ENCODE data around the gene TNFSF11.

Gene TNFSF11

DNA sequence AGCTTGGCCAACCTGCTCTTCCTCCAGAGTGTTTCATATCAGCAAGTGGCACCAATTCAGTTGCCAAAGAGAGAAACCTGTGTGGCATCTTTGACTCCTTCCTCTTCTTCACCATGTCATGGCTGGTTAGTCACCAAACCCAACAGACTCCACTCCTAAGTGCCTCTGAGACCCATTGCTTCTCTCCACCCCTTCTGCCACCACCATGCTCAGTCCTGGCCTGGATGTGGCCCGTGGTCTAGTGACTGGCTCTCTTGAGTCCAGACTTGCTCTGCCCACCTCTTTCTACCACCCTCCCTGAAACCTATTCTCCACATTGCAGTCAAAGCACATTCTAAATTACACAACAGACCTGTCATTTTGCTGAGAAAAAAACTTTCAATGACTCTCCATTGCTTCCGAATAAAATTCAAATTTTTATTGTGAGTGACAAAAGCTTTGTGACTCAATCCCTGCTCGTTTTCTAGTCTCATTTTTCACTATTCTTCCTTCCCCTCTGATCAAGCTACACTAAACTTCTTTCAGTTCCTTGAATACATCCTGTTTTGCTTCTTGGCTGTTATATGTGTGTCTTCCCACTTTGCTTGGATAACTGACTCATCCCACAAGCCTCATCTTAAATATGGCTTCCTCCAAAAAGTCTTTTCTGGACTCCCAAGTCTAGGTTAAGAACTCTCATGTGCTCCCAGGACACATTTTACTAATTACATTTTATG, 12.0 kb upstream of the TNFSF11 start:
- no peak for DNase-seq

DNA sequence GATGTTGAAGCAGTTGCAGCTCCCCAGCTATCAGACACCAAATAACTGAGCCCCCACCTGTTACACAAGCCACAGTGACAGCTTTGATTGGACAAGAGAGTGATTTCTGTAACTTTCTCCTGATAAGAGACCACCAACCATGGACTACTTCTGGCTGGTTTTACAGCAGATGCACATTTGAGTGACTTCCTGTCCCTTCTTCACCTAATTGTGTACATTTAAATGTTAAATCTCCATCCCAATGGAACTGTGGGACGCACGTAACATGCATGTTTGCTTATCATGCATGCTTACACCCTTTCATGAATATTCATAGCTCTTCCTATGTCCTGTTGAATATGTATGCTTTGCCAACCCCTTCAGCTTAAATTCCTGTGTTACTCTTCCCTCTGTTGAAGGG, 6.0 kb upstream of the TNFSF11 start:
- no peak for DNase-seq

DNA sequence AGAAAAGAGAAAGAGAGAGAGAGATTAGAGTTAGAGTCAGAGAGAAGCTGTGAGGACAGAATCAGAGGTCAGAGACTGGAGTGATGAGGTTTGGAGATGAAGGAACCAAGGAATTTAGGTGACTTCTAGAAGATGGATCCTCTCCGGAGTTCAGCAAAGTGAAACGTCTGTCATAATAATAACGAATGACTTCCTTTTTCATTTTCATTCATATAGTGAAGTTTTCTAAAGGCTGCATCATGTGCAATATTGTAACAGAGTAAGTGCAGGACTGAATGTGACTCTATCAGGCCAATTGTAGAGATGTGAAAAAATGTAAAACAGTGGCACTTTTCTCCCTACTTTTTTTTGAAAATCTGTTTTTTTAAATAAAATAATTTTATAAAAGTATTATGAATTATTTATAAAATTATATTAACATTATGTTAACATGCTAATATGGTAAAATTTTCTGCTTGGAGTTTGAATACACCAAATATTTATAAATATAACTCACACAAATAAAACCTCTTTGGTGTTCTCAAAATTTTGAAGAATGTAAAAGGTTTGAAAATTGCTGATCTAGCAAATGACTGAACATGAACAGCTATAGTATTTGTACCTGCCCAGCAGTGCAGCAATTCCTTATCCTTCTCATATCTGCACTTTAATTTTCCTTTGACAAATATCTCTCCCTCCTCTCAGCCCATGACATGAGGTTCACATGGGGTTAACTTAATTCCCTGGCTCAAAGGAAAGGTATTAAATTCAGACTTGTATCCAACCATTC, 4.2 kb upstream of the TNFSF11 start:
- DNase-seq = no peak

DNA sequence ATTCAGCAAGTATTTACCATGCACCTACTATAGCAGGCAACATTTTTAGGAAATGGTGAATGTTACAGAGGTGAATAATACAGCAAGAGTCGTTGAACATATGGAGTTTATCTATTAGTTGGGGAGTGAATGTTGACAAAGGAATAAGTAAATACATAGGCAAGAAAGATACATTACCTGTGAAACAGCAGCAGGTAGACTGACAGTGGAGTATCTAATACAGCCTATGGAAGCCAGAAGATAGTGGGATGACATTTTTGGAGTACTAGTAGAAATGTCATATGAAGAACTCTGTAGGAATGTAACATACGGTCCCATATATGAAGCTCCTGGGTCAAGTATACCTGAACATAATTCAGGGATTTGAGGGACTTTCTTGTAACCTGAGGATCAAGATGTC, 2.1 kb upstream of the TNFSF11 start:
- no peak for DNase-seq

DNA sequence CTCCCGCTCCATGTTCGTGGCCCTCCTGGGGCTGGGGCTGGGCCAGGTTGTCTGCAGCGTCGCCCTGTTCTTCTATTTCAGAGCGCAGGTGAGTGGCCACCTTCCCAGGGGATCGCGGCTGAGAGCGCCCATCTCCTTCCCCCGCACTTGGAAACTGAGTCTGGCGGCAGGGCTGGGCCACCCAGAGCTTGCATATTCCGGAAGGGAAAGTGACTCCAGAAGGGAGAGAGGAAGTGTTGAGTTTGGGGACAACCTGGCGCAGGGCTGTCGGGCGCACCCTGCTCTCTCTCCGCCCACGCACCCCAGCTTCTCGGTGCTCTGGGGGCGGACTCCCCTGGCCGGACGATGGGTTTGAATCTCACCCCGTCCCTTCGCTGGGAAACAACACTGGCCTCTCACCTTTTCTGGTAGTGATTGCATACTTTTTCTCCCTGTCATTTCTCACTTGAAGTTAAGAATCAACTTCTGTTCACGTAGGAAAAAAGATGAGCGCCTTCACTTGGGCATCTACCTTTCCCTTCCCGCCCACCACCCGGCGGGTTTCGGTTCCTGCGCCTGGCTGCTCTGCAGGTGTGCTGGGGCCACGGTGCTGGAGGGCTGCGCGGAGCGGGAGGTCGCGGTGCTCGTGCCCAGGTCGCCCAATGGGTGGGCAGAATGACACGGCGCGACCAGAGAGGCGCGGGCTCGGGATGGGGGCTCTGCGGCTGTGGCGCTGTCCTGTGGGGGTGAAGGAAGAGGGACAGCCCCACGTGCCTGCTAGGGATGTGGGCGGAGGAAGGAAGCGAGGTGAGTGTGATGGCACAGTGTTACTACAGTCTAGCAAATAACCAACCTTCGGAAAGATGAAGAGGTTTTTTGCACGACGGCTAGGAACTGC, 721 bp downstream of the TNFSF11 start:
- DNase-seq = peak; percentile 24

DNA sequence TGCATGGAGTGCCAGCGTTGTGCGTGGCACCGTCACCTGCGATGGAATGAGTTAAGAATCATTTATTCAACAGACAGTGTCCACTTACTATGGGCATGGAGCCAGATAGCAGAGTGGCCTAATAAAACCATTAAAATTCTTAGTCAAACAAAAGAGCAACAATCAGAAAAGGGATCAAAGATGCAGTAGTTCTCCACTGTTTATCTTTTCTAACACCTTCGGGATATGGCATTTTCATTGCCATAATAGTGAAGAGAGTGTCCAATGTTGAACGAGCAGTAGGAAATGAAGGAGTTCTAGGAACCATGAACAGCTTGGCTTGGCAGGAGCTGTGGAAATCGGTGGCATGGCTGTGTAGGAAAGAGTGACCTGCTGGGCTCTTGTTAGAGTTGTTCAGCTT, 2.0 kb downstream of the TNFSF11 start:
- DNase-seq = no peak

DNA sequence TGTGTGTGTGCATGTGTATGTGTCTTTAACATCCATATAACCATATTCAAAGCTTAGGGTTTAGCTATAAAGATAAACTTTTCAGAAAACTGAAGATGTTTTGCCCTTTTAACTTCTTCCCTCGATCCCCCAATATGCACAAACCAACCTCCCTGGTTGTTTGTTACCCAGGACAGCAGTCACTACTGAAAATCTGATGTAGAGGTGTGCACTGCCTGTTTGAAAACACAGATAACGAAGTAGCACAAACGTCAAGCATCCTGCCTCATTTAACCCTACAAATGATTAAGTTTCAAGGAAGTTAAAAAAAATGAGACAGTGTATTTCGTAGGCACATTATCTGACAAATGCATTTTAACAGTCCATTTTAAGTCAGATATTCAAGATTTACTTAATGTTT, 3.6 kb downstream of the TNFSF11 start:
- DNase-seq = no peak

DNA sequence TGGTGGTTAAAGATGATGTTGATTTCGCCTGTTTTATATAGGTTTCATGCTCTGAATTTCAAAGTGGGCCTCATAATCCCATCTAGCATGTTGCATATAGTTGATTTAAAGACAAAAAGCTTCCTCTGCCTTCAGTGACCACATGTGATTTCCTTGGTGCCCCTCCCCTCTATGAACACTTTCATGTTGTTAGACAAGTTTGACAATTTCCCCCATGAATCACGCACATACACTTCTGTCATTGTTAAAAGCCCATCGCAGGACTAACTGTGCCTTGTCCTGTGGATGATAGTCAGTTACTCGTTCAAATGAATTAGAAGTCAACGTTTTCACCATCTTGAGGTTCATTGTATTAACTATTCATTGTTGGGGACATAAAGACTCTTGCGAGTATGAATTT, 6.7 kb downstream of the TNFSF11 start:
- no peak for DNase-seq

DNA sequence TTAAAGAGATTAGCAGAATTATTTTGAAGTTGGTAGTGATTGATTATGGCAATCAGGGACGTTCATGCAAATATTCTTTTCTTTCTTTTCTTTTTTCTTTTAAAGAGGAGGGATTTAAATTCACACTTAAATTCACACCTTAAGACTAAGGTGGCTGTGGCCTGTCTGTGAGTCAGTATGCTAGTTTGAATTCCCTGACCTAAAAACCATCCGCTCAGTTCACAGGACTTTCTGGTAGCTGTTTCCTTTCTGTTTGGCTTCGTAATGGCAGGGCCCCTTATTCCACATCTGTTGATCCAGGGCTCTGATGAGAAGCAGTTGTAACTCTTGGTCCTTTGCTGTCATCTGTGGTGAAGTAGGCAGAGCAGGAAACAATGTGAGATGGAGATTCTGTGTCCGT, 7.5 kb downstream of the TNFSF11 start:
- no peak for DNase-seq

DNA sequence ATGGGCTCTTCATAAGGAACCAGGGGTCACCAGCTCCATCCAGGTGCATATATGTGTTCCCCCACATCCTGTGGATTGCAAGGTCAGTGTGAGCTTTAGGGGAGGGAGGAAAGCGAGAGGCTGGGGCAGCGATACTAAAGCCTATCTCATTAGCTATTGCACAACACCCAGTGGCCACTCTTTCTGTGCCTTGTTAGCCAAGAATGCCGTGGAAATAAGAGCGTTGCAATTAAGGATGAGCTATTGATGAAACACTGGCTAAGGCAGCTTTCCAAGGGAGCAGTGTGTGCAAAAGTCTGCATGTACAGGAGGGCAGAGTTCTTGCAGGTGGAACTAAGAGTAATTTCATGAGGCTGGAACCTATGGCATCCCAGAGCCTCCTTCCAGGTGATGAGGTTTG, 17.6 kb downstream of the TNFSF11 start:
- DNase-seq = no peak

DNA sequence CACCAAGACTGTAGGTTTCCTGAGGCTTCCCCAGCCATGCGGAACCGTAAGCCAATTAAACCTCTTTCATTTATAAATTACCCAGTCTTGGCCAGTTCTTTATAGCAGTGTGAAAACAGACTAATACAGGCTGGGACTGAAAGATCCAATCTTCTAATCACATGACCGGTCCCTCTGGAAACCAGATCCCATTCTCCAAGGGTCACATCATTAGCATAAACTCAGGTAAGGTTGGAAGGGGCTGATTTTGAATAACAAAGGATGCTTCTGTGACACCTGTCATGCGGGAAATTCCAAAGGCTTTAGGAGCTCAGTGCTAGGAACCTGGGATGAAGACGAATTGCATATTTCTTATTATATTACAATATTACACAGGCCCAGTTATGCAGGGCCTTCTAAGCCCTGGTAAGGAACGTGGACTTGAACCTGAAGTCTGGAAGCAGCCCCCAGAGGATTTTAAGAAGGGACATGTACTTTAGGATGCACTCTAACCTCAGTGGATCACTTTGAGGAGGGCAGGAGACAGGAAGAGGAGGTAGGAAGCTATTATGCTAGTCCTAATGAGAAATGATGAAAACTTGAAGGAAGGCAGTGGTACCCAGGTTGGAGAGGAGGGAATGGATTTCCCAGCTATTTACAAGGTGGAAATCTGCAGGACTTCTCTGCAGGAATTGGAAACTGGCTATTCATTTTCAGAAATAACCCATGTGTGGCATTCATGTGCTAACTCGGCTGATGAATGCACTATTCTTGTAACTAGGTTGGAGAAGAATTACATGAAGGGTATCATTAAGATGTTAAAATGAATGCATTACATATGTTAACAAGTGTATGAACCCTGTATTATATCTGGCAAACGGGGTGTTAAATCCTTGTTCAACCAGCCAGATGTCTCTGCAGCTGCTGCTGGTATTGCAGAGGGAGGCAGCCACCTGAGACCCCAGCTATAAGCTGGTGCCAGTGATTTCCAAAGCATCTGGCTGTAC, 19.3 kb downstream of the TNFSF11 start:
- no peak for DNase-seq

DNA sequence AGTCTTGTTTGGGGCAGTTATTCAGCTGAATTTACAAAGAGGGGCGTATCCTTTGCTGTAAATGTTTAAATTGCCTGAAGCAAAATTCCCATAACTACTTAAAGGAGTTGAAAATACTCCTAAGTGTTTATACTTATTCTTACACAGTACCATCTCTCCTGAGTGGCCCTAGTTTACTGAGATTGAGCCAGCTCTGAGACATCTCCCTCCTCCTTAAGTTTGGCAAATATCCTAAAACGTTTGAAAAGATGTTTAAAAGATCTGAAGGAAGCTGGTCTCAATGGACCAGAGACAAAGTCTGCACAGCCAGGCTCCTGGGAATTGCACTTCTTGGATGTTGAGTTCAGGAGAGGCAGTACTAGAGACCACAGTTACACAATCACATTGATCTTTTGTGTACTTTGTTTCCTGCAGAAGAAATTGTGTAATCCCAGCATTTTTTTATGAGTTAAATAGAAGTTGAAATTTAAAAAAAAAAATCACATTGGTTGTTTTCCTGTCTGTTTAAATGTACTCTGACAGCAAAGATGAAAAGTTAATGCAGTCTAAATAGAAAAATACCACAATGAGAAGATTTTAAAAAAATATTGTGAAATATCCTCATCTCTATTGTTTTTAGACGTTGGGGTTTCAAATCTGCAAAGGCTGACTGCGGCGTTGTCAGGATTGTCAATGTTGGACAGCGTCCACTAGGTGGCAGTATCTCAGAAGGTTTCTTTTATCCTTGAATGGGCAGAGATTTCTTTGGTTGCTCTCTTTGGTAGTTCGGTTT, 20.7 kb downstream of the TNFSF11 start:
- DNase-seq = peak; percentile 72

DNA sequence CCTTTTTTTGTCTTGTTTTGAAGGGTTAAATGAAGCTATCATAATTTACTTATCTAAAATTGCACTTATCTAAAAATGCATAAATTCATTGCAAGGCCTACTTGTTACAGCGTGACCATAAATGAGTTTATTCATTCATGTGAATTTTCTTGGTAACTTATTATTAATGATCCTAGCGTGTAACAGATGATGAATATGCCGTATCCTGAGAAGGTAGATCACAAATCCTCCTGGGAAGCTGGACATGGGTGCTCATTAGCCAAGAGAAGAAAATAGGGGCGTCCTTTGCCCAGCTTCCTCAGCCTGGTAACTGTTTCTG, 21.3 kb downstream of the TNFSF11 start:
- no peak for DNase-seq

DNA sequence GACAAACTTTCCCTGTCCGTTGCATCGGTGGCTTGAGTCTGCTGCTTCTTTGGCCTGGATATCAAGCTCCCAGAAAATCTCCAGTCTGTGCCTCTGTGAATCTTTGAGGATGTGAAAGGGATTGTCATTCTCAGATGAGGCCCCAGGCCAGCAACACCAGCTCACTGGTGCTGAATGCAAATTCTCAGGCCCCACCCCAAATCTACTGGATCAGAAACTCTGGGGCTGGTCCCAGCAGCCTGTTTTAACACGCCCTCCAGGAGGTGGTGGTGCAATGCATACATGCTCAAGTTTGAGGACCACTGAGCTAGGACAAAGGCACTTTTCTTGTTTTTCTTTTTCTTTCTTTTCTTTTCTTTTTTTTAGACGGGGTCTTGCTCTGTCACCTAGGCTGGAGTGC, 23.6 kb downstream of the TNFSF11 start:
- DNase-seq = no peak

DNA sequence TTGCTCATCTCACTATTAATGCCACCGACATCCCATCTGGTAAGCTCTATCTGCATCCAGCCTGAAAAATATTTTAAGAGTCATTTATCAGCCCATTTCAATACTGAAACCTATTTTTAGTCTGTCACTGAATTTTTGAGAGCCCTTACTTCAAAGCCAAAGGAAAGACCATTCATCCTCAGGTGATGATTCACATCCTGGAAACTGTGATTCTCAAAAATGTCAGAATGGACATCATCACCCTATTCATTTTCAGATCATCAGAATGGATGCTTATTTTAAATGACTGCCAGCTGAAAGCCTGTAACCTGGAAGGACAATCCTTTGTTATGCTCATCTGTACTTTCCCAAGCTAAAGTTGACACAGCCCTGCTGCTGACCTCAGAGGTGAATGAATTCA, 27.0 kb downstream of the TNFSF11 start:
- DNase-seq = no peak

DNA sequence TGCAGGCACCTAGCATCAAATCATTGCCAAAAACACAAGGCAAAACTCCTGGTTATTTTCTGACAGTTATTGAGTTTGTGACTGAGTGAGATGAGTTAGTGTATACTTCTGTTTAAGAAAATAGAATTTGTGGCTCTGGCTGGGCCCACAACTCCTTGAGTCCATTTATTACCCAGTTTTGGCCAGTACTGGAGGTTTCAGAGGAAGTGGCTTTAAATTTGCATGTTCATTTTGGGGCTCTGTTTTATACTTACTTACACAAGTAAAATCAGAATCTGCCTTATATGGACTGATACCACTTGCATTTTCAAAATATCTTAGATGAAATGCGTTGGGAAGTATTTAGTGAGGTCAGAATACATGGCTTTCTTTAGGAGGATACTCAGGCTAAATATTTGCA, 29.0 kb downstream of the TNFSF11 start:
- no peak for DNase-seq

DNA sequence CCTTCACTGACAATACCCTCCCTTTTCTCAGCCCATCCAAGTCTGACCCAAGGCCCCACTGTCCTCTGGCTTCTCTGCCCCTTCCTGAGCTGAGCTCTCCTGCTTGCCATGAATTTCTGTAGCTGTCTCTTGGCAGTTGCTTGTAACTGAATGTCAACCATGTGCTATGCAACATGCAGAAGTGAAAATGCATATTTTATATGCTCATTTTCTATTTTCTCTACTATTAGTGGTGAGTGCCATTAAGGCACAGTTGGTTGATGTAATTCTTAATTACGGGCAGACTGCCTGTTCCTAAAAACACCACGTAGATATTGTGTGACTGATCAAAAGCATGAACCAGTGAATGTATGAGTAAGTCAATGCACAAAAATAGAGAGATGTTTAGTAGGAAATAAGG, 29.6 kb downstream of the TNFSF11 start:
- no peak for DNase-seq

DNA sequence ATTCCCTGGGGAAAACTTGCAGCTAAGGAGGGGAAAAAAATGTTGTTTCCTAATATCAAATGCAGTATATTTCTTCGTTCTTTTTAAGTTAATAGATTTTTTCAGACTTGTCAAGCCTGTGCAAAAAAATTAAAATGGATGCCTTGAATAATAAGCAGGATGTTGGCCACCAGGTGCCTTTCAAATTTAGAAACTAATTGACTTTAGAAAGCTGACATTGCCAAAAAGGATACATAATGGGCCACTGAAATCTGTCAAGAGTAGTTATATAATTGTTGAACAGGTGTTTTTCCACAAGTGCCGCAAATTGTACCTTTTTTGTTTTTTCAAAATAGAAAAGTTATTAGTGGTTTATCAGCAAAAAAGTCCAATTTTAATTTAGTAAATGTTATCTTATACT, 33.6 kb downstream of the TNFSF11 start:
- DNase-seq = no peak

DNA sequence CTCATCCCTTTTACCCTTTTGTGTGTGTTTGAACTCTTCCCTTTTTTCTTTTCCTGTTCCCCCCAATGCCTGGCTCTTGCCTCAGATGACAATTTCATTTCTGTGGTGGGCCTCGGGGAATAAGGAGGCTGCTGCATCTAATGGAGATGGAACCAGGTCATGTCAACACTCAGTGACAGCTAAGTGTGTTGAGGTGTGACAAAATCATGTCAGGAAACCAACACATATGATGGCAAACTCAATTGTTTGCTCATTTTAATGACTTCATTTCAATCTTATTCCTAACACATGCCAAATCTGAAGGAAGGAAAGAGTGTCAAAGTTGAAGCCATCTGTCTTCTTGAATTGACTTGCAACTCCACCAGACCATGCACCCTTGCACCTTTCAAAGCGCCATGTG, 36.7 kb downstream of the TNFSF11 start:
- no peak for DNase-seq

DNA sequence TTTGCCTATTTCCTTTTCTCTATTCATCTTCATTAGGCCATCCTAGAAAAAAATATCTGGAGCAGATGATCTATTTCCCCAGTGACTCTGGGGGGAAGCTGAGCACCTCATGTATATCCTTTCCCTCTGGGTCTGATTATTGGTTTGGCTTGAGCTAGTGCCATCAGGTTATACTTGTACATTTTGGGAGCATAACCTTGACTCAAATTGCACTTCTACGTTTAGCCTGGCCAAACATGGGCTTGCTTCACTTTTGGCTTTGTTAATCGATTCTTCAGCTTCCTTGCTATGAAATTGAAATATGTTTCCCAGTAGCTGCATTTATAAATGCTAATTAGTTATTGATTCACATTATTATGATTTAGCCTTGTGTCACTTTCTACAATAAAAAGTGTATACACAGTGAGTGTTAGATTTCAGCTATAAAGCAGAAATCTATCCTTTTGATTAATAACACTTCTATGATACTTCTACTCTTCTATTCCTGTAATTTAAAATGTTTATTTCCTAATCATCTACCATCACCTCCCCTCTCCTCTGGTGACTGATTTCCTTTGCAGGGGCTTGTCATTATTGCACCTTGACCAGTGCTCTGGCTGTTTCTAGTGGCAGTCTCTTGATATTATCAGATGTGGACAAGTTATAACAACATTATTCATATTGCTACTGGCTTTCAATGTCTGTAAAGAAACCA, 37.3 kb downstream of the TNFSF11 start:
- DNase-seq = no peak

All from femur (tissue), 1 donor.